RPMI7951 (cell line): ENCODE results near the gene IMMP2L. TPM values are rescaled to one million over a fixed set of nuclear protein-coding genes. Genes with fewer than 3 reads are reported as not detected.
"Not testable (repeated sequence)": the region's sequence is repeated elsewhere in the genome, so short reads cannot be mapped to it uniquely, and the experiment has no call there.

ENCODE experiments used
- DNase-seq: peaks from one replicate; pipeline ENCODE4 v3.0.0-alpha.2; 2012; ENCODE audit warnings: low read depth
- total RNA-seq: library from RNA; depleted of rRNA; stranded (reverse); fragments of >200 nt; shearing (Covaris generic); gene quantifications from 2 replicates; pipeline ENCODE4 v1.2.3, GENCODE V29; 2014

The IMMP2L gene
- total RNA-seq, 1 experiment from 2014 or later, result 10.5 TPM

DNA sequence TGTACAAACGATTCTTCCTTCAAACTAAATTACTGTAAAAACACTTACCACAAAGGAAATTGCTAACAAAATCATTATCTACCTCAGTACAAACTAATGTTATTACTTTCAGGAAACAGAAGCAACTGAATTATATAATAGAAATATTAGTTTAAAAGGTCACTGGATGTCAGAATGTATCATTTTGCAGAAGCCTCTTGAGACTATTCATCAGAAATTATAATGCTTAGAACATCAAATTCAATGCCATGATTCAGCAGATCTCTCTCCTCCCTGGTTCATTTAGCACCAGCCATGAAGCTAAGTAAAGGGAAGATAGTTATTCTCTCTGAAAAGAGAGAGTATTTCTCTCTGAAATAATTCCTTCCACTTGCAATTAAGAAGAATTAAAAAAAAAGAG is 223.3 kb downstream of the IMMP2L start:
- DNase-seq, result no peak

DNA sequence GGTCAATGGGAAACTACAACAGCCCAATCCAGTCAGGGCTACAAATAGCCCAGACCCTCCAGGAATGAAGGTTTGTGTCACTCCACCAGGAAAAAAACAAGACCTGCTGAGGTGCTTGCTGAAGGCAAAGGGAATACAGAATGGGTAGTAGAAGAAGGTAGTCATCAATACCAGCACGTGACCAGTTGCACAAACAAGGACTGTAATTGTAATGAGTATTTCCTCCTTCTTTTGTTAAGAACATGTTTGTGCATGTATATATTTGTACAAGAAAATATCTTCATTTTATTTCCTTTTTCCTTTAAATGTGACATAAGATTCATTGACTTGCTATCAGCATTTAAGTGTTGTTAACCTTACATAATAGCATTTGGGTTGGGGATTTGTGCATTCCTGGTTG is 229.3 kb downstream of the IMMP2L start:
- DNase-seq, result no peak

DNA sequence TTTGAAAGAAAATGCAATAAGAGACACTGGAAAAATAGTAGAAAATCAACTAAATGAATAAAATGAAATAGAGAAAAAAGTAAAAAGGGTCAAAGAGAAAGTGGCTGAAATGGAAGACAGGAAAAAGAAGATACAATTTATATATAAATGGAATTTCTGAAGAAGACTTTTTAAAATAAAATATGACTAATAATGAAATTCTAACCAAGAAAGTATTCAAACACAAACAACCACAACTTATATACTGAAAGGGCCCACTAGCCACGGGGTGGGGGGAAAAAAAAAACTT is 232.1 kb downstream of the IMMP2L start:
- no peak for DNase-seq

DNA sequence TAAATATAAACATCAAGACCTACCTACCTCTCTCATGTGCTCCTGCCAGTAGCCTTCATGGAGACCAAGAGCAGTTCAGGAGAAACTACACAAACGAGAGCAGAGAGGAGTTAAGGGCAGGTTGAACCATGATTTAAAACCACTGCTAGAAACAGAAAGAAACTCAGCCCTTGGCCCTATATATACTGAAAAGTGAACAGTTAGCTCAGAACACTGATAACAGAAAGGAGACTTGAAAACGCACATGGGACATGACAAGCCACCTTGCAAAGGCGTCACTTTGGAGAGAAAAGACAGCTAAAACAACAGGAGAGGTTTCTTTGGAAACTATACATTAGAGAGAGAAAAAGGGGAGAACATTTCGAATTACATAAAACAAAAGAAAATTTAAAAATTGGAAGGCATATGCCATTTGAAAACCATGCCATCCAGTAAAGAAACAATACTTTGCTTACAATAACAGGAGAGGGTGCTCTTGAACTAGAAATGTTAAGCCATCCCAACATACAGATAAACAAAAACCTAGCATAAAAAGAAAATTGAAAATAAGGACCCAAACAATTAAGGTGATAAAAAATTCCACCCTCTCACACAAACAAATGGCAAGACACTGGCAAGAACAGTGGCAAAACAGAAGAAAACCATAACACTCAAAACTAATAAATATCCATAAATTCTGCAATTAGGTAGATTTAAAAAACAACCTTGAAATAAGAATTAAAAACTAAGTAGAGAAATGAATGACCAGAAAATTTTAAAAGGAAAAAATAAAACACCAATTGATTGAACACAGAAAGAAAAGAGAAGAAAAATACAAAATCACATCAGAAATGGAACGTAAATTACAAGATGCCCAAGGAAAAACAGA is 232.7 kb downstream of the IMMP2L start:
- no peak for DNase-seq

DNA sequence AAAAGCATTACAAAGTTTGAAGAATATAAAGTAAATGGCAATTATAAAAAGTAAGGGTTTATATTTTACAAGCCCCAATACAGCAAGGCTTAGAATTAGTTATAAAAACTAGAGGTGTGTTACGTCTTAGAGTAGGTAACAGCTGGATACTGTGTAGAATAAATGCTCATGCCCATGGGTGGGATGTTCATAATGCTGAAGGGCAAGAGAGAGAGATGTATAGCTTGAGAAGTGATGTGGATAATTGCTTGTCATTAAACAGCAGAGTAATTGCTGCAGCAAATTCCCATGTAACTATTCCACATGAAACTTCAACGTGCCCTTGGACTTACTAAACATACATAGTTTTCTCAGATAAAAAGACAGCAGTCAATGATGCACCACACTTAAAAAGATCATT is 233.8 kb downstream of the IMMP2L start:
- no peak for DNase-seq

DNA sequence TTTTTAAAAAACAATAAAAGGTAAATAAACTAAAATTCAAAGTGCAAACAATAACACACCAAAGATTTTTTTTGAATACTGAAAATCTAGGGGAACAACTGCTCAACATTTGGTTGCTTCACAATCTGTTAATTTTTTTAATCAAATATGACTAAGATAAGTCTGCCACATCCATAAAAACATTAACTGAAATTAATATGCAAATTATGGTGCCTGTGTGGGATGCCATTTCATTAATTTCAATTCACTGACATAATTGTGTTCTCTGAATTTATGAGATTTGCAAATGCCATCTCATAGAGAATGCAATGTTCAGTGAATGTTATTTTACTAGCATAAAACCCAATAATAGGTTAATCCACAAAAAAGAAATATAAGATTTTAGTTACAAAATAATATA is 237.5 kb downstream of the IMMP2L start:
- no peak for DNase-seq

DNA sequence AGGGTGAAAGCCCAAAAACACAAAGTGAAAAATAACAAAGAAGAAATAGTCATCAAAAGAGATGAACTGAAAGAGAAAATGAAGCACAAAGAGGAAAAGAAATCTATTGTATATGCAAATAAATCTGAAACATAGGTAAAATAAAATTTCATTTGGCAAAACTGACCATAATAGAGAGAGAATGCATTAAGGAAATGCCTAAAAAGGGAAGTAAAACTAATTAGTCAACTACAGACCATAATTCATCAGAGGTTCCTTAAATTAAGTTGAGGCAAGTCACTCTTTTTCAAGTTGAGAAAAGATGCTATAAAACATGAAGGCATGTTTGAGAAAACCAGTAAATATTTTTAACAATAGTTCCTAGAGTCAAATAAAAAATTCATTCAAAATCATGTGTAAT is 238.1 kb downstream of the IMMP2L start:
- DNase-seq, result no peak

DNA sequence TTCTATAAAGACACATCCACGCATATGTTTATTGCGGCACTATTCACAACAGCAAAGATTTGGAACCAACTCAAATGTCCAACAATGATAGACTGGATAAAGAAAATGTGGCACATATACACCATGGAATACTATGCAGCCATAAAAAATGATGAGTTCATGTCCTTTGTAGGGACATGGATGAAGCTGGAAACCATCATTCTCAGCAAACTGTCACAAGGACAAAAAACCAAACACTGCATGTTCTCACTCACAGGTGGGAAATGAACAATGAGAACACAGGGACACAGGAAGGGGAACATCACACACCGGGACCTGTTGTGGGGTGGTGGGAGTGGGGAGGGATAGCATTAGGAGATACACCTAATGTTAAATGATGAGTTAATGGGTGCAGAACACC is 238.6 kb downstream of the IMMP2L start:
- not testable (repeated sequence) for DNase-seq

DNA sequence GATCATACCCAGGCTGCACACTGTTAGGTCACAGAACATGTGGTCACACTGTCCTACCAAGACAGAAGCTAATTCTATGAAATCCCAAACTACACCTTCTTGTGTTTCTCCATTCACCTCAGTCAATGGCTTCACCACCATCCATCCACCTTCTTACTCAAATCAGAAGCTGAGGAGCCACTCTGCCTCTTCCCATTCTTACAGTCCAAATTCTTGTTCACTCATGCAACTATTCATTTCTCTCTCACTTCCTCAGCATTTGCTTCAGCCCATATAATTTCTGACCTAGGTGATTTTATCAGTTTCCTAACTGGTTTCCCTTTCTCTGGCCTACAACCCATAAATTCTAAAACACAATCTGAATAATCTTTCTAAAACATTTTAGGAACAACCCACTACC is 242.2 kb downstream of the IMMP2L start:
- no peak for DNase-seq

DNA sequence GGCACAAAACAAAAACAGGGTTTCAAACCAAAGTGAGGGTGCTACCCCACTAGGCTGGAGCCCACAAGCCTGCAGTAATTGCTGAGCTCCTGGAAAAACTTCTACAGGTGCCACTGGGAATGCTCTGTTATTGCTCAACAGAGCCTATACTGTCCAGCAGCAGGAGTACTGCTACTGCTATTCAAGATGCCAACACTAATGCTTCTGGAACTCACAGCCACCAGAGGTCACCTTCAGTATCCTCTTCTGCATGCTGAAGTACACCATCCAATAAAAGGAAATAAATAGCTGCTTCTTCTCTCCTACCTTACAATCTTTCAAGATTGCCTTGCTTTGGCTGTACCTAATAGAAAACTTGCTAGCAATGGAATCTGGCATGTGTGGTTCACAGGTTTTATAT is 249.3 kb downstream of the IMMP2L start:
- no peak for DNase-seq

DNA sequence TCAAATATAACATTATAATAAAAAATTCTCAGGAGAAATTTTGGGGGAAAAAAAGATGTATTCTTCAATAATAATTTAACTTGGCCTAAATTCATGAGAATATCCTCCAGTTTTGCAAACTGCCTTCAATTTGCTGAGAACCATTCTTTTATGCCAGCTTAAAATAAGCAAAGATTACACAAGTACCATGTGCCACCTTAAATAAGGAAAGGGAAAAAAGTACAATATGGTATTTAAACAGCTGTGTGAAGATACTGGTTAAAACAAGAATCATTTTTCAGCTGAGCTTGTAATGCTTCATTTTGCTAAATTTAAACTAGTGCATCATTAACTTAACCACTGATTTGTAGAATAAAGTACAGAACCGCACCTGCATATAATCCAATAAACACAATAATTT is 253.6 kb downstream of the IMMP2L start:
- DNase-seq, result no peak

DNA sequence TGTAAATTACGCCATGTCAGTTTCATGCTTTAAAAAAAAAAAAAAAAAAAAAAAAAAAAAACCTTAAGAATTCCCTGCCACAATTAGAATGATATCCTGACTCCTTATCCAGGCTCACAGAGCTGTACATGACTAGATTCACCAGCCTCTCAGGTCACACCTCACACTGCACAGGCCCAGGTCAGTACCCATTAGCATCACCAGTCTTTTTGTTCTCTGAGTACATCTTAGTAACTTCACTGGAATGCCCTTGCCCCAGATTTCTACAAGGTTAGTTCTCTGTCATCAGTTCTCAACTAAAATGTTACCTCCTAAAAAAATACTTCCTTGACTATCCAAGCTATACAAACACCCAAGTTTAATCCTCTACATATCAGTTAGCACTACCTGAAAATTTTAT is 260.4 kb downstream of the IMMP2L start:
- no peak for DNase-seq

DNA sequence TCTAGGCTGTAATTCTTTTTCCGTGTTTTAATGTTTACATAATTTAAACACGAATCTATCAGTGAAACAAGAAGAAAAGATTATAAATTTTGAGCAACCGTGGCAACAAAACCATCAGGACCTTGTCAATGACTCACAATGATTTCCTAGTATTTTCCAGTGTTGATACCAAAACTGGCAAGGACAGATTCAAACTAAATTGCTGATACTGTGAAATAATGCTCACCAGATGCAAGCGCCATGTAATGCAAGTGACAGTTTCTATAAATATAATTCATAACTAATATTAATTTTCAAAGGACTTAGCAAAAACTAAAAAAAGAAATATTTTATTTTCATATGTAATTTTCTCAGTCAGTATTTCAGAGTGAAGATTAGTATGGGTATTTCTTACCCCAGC is 267.8 kb downstream of the IMMP2L start:
- DNase-seq, result no peak

DNA sequence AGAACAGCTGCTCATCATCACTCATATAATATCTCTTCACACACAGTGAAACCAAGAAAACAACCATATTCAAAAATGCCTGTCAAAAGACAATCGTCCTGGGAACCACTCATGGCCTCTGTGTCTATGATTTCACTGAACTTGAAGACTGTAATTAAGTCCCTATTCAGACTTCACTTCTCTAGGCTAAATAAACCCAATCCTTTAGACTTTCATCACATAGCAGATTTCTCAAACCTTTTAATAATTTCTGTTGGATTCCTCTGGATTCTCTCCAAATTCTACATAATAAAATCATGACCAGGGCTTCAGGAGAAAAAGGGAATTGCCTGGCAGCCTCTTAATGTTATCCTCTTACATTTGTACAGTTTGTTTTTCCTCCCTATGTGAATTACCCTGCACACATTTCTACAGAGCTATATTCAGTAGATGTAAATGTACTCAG is 270.2 kb downstream of the IMMP2L start:
- DNase-seq, result no peak

DNA sequence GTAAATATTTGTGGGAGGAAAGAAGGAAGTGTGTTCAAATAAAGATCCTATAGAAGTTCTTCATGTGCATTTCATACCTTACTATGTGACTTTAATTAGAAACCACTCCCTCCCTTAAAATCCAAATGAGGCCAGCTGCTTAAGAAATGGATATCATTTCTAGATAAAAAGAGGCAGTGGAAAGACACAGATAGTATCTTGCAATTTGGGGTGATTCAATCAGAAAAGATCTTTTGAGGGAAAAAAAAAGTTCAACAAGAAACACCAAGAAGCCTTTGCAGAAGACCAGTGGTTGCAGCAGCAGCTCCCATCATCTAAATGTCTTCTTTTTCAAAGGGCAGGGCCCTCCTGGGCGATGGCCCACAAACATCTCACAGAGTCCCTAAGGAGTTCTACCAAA is 271.3 kb downstream of the IMMP2L start:
- no peak for DNase-seq

DNA sequence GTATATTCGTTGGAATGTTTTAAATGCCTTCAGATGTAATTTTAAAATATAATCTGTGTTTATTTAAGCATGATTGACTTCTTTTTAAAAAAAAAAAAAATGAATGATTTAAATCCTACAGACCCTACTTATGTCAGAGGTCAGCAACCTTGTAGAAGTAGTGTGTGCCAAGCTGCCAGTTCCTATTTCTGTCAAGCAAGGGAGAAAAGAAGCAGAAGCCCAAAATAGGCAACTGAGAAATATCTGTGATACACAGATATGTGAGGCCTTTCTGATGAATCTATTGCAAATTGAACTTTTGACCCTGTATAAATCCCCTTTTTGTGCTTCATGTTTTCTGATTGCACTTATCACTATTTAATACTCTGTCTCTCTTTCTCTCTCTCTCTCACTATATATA is 271.9 kb downstream of the IMMP2L start:
- no peak for DNase-seq

DNA sequence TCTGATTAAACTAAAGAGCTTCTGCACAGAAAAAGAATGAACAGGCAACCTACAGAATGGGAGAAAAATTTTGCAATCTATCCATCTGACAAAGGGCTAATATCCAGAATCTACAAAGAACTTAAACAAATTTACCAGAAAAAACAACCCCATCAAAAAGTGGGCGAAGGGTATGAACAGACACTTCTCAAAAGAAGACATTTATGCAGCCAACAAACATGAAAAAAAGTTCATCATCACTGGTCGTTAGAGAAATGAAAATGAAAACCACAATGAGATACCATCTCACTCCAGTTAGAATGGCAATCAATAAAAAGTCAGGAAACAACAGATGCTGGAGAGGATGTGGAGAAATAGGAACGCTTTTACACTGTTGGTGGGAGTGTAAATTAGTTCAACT is 273.9 kb downstream of the IMMP2L start:
- not testable (repeated sequence) for DNase-seq

DNA sequence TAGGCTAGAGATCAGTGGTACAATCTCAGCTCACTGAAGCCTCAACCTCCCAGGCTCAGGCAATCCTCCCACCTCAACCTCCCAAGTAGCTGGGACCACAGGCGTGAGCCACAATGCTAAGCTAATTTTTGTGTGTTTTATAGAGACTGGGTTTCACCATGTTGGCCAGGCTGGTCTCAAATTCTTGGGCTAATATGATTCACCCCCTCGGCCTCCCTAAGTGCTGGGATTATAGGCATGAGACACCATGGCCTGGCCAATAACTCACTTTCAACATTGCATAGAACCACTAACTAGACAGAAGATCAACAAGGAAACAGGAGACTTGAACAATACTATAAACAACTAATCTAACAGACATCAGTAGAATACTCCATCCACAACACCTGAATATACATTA is 279.7 kb downstream of the IMMP2L start:
- no peak for DNase-seq

DNA sequence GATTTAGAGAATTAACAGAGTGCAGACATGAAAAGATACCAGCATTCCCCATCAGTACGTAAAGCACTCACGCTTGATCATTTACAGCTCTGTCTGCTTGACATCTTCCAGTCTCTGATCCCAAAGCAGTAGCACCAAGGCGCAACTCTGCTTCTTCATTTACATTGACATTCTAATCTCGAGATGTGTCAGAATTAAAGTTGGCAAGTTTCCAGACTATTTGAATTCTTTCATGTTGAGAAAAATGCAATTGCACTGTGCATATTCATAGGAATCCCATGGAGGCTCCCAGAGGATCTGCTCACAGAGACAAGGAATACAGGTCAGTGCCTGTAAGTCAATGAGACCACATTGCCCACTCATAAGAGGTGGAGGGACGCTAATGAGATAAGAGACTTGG is 287.4 kb downstream of the IMMP2L start:
- no peak for DNase-seq

DNA sequence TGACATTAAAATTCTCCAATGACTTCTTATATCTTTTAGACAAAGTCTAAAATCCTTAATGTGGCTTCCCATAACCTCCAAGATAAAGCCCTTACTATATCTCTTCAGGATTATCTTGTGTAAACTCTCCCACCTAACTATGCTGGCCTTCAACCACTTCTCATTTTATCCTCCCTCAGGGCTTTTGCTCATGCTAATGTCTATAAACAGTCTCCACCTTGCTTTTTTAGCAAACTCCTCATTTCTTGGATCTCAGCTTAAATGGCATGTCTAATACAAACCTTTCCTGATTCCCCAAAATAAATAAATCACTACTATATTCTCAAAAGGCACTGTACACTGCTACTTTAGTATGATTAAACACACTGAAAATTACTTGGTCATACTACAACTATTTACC is 290.2 kb downstream of the IMMP2L start:
- no peak for DNase-seq

DNA sequence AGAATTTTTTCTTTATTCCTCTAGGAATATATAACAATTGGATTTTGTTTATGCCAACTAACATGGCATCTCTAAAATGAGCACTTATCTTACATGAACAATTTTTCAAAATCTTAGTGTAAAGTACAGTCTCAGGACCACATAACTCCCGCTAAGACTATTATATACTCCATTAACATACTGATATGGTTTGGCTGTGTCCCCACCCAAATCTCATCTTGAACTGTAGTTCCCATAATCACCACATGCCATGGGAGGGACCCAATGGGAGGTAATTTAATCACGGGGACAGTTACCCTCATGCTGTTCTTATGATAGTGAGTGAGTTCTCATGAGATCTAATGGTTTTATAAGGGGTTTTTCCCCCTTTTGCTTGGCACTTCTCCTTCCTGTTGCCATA is 291.5 kb downstream of the IMMP2L start:
- not testable (repeated sequence) for DNase-seq

DNA sequence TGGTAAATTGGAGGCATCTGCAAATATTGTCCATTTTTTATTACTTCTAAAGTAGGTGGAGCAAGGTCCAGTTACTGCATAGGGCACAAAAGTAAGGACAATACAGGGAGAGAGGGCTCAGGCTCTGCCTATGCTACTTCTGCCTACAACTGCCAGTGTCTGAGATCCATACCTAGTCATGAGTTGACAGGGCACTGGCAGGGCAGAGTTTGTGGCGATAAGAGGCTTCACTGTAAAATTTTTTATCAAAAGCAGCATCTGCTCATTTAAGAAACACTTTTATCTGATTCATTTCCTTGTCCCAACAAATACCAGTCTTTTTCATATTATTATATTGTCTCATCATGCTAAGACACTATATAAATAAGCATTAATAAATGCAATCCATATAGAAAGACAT is 293.4 kb downstream of the IMMP2L start:
- no peak for DNase-seq

DNA sequence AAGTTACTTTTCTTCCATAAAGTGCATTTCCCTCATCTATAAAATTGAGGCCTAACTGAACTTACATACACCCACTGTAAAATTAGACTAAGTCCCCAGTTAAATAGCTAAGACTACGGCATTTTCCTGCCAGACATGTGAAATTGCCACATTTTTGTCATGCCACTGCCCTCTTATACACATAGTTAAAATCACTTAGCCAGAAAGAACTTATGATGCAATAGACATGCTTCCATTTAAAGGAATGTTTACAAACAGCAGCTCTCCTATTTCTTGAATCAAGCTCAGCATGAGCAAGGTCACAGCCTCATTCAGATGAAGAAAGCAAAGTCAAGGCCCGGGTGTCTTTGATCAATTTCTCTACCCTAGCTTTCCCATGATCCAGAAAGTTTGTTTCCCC is 295.7 kb downstream of the IMMP2L start:
- no peak for DNase-seq

DNA sequence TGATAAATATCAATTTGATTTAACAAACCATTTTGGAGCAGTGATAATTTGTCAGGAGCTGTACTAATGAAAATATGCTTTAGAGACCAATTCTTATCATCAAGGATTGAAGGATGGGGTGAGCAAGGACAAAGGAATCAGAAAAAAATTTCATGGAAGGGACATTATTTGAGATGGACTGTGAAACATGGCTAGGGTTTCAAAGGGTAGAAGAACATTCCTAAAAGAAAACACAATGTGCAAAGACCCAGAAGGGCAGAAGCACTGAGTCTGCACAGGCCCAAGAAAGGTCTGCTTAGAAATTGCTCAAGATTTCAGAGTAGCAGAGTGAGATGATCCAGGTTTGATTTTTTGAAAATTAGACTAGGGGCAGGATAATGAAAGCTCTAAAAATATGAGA is 296.9 kb downstream of the IMMP2L start:
- no peak for DNase-seq
